ENCODE data around the gene TRIM72.

- TF ChIP-seq, protein P1, sequence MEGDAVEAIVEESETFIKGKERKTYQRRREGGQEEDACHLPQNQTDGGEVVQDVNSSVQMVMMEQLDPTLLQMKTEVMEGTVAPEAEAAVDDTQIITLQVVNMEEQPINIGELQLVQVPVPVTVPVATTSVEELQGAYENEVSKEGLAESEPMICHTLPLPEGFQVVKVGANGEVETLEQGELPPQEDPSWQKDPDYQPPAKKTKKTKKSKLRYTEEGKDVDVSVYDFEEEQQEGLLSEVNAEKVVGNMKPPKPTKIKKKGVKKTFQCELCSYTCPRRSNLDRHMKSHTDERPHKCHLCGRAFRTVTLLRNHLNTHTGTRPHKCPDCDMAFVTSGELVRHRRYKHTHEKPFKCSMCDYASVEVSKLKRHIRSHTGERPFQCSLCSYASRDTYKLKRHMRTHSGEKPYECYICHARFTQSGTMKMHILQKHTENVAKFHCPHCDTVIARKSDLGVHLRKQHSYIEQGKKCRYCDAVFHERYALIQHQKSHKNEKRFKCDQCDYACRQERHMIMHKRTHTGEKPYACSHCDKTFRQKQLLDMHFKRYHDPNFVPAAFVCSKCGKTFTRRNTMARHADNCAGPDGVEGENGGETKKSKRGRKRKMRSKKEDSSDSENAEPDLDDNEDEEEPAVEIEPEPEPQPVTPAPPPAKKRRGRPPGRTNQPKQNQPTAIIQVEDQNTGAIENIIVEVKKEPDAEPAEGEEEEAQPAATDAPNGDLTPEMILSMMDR (conservative IDR thresholded peaks at IDR 0.05 in 1 of 2, IDR thresholded peaks at IDR 0.05 in 1 of 2; ENCODE audit: extremely low read depth in 1 of 2, insufficient read depth in 1 of 2, low read depth in 1 of 2, low read length in 2 of 2): no peak
- TF ChIP-seq EZH2 (IDR thresholded peaks at IDR 0.05; ENCODE audit: borderline replicate concordance, low read length): no peak
Measured at GRCh38 chr16:31246296-31246695, 32.4 kb downstream of the TRIM72 start.
